ENCODE measurements around the gene SEMA3B. TPM values are rescaled to one million over a fixed set of nuclear protein-coding genes. Genes with fewer than 3 reads are reported as not detected.

The SEMA3B gene
- total RNA-seq, 4 donors from 2014 or later = 29.1 to 54.9 (median 44.2) TPM

DNA sequence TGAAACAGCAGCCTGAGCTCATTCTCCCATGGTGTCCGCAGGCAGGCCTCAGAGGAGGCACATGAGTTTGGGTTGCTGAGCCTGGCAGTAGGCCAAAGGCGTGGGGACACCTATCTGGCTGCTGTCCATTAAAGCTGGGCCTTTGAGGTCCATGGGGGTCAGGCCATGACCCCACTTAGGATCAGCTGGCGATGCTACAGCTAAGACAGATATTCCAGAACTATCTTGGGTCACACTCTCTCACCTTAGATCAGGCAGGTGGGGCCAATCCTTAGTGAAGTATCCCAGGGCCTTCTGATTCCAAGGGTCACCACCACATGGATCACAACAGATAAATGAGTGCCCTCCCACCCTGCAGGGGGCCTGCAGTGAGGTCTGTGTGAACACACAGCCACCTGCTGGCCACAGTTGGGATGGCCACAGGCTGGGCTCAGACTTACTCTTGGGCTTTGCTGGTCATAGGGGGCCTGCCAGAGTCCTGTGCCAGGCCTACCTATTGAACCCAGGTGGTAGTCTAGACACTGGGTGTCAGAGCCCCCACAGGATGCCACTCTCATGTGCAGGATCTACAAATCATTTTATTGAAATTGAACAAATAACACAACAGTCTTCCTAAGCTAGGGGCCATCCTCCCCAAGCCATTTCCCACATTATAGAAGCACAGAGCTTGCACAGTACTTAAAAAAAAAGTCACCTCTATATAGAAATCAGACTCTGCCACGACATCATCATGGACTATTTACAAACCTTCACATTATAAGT lies 55.6 kb downstream of the SEMA3B start:
- 0 to 29% methylated on average over 1 of the region's 4 CpGs for WGBS, 2 donors (ENCODE audit: low coverage in 1 of 2)
- TF ChIP-seq, protein P1, sequence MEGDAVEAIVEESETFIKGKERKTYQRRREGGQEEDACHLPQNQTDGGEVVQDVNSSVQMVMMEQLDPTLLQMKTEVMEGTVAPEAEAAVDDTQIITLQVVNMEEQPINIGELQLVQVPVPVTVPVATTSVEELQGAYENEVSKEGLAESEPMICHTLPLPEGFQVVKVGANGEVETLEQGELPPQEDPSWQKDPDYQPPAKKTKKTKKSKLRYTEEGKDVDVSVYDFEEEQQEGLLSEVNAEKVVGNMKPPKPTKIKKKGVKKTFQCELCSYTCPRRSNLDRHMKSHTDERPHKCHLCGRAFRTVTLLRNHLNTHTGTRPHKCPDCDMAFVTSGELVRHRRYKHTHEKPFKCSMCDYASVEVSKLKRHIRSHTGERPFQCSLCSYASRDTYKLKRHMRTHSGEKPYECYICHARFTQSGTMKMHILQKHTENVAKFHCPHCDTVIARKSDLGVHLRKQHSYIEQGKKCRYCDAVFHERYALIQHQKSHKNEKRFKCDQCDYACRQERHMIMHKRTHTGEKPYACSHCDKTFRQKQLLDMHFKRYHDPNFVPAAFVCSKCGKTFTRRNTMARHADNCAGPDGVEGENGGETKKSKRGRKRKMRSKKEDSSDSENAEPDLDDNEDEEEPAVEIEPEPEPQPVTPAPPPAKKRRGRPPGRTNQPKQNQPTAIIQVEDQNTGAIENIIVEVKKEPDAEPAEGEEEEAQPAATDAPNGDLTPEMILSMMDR (IDR thresholded peaks at IDR 0.05) = peak in 3 of 4 experiments; percentile 80 to 83 (median 82)
- TF ChIP-seq POLR2A (IDR thresholded peaks at IDR 0.05) = no peak
- TF ChIP-seq POLR2AphosphoS5 (IDR thresholded peaks at IDR 0.05) = no peak
- TF ChIP-seq EP300 (IDR thresholded peaks at IDR 0.05) = no peak
- peaks cover 0 to 88% (median 42%) of the 10 kb centered on the region in 3 donors for H3K4me1 ChIP-seq
- H3K4me3 ChIP-seq = no peak overlapping the region
- peak overlapping the region; percentile 12 to 97 (median 95) for H3K27ac ChIP-seq
- H3K9me3 ChIP-seq = no peaks in the 10 kb centered on the region
- no peaks in the 10 kb centered on the region for H3K27me3 ChIP-seq
- ATAC-seq = no peak
- peaks cover 0 to 32% of the 10 kb centered on the region in 2 donors for H3K36me3 ChIP-seq

GRCh38 chr3:50325113-50325480 lies 56.1 kb downstream of the SEMA3B start:
- Histone ChIP-seq H3K4me1 (peaks cover 0 to 82% (median 37%) of the 10 kb centered on the region in 3 donors), H3K4me3 (no peak overlapping the region), H3K27ac (peak overlapping the region in 3 of 4 donors; percentile 94 to 97 (median 96)), H3K27me3 (no peaks in the 10 kb centered on the region), H3K9me3 (no peaks in the 10 kb centered on the region), H3K36me3 (peaks cover 0 to 34% of the 10 kb centered on the region in 2 donors)
- ATAC-seq = no peak
- no CpG with 5 or more reads among the region's 2 CpGs for WGBS, 2 donors (ENCODE audit: low coverage in 1 of 2)
- TF ChIP-seq, protein P1 (IDR thresholded peaks at IDR 0.05) = no peak
- TF ChIP-seq POLR2A (IDR thresholded peaks at IDR 0.05) (no peak), POLR2AphosphoS5 (IDR thresholded peaks at IDR 0.05) (no peak), EP300 (IDR thresholded peaks at IDR 0.05) (no peak)

GRCh38 chr3:50325497-50326181 lies 56.7 kb downstream of the SEMA3B start:
- no peaks in the 10 kb centered on the region for H3K27me3 ChIP-seq
- TF ChIP-seq POLR2A (IDR thresholded peaks at IDR 0.05) (no peak), EP300 (IDR thresholded peaks at IDR 0.05) (no peak), POLR2AphosphoS5 (IDR thresholded peaks at IDR 0.05) (no peak)
- TF ChIP-seq, protein P1 (IDR thresholded peaks at IDR 0.05) = no peak
- H3K9me3 ChIP-seq = no peaks in the 10 kb centered on the region
- no peak overlapping the region for H3K4me3 ChIP-seq
- ATAC-seq = no peak
- peak overlapping the region in 3 of 4 donors; percentile 94 to 97 (median 96) for H3K27ac ChIP-seq
- peaks cover 0 to 77% (median 31%) of the 10 kb centered on the region in 3 donors for H3K4me1 ChIP-seq
- peaks cover 0 to 39% of the 10 kb centered on the region in 2 donors for H3K36me3 ChIP-seq
- 60 to 84% methylated on average over 1 to 5 of the region's 11 CpGs for WGBS, 2 donors (ENCODE audit: low coverage in 1 of 2)

DNA sequence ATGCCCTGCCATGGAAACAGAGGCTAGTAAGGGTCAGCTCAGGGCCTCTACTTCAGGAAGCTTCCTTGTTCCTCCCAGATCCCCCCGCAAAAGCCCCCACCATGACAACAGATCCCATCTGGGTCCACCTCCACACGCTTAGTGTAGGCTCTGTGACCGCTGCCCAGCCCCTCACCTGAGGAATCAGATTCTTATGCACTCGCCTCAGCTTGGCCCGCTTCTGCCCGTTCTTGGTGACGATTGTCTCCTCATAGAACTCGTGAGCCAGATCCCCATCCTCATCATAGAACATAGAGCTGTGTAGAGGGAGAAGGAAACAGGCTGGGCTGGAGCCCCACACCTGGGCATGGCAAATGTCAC lies 57.2 kb downstream of the SEMA3B start:
- TF ChIP-seq, protein P1 (IDR thresholded peaks at IDR 0.05) = no peak
- TF ChIP-seq POLR2AphosphoS5 (IDR thresholded peaks at IDR 0.05) (no peak), EP300 (IDR thresholded peaks at IDR 0.05) (no peak), POLR2A (IDR thresholded peaks at IDR 0.05) (no peak)
- H3K36me3 ChIP-seq = peaks cover 0 to 45% of the 10 kb centered on the region in 2 donors
- no peaks in the 10 kb centered on the region for H3K9me3 ChIP-seq
- no peaks in the 10 kb centered on the region for H3K27me3 ChIP-seq
- whole genome bisulfite sequencing, 2 donors (ENCODE audit: low coverage in 1 of 2) = 80% methylated on average over 1 of the region's 8 CpGs; no CpG with 5 or more reads in 1 of the 2 donors
- peaks cover 0 to 74% (median 30%) of the 10 kb centered on the region in 3 donors for H3K4me1 ChIP-seq
- ATAC-seq = no peak
- peak overlapping the region in 1 of 4 donors; percentile 97 for H3K27ac ChIP-seq
- no peak overlapping the region for H3K4me3 ChIP-seq

Data from gastroesophageal sphincter (tissue), 4 donors.